Measurements from ENCODE around the gene STARD13. TPM values are rescaled to one million over a fixed set of nuclear protein-coding genes. Genes with fewer than 3 reads are reported as not detected.

Gene STARD13
- total RNA-seq, 6 experiments from 2014 or later, result 7.0 to 16.1 (median 9.8) TPM

GRCh38 chr13:33230178-33230881, 55.2 kb downstream of the STARD13 start:
- no peak for ATAC-seq
- H3K9me3 ChIP-seq, result no peaks in the 10 kb centered on the region

GRCh38 chr13:33229446-33230177, 55.9 kb downstream of the STARD13 start:
- ATAC-seq (no peak), DNase-seq (no peak)
- Histone ChIP-seq H3K27me3 (no peaks in the 10 kb centered on the region), H3K27ac (peak overlapping the region in 2 of 3 donors; percentile 5 to 12), H3K4me1 (peaks cover 0 to 26% (median 5%) of the 10 kb centered on the region in 4 donors), H3K4me3 (no peak overlapping the region), H3K36me3 (no peaks in the 10 kb centered on the region), H3K9me3 (no peaks in the 10 kb centered on the region)
- 73% methylated on average over 9 of the region's 10 CpGs for WGBS (ENCODE audit: insufficient coverage, low coverage, low lambda C conversion rate, missing lambda C conversion rate)
- intact Hi-C loops (cut with DNase I), result no loop called here
- TF ChIP-seq, protein P1, sequence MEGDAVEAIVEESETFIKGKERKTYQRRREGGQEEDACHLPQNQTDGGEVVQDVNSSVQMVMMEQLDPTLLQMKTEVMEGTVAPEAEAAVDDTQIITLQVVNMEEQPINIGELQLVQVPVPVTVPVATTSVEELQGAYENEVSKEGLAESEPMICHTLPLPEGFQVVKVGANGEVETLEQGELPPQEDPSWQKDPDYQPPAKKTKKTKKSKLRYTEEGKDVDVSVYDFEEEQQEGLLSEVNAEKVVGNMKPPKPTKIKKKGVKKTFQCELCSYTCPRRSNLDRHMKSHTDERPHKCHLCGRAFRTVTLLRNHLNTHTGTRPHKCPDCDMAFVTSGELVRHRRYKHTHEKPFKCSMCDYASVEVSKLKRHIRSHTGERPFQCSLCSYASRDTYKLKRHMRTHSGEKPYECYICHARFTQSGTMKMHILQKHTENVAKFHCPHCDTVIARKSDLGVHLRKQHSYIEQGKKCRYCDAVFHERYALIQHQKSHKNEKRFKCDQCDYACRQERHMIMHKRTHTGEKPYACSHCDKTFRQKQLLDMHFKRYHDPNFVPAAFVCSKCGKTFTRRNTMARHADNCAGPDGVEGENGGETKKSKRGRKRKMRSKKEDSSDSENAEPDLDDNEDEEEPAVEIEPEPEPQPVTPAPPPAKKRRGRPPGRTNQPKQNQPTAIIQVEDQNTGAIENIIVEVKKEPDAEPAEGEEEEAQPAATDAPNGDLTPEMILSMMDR (IDR thresholded peaks at IDR 0.05), result no peak
- no peak for TF ChIP-seq POLR2A (IDR thresholded peaks at IDR 0.05)

More at GRCh38 chr13:33230178-33230881, 55.2 kb downstream of the STARD13 start:
- TF ChIP-seq, protein P1 (IDR thresholded peaks at IDR 0.05), result no peak
- no peak for TF ChIP-seq POLR2A (IDR thresholded peaks at IDR 0.05)
- H3K27me3 ChIP-seq, result no peaks in the 10 kb centered on the region
- 71% methylated on average over 6 of the region's 6 CpGs for WGBS (ENCODE audit: insufficient coverage, low coverage, low lambda C conversion rate, missing lambda C conversion rate)
- peaks cover under 1 to 33% (median 8%) of the 10 kb centered on the region in 4 donors for H3K4me1 ChIP-seq
- peak overlapping the region in 1 of 3 donors; percentile 12 for H3K27ac ChIP-seq
- intact Hi-C loops (cut with DNase I), result no loop called here
- H3K4me3 ChIP-seq, result no peak overlapping the region
- no peaks in the 10 kb centered on the region for H3K36me3 ChIP-seq
- no peak for DNase-seq

DNA sequence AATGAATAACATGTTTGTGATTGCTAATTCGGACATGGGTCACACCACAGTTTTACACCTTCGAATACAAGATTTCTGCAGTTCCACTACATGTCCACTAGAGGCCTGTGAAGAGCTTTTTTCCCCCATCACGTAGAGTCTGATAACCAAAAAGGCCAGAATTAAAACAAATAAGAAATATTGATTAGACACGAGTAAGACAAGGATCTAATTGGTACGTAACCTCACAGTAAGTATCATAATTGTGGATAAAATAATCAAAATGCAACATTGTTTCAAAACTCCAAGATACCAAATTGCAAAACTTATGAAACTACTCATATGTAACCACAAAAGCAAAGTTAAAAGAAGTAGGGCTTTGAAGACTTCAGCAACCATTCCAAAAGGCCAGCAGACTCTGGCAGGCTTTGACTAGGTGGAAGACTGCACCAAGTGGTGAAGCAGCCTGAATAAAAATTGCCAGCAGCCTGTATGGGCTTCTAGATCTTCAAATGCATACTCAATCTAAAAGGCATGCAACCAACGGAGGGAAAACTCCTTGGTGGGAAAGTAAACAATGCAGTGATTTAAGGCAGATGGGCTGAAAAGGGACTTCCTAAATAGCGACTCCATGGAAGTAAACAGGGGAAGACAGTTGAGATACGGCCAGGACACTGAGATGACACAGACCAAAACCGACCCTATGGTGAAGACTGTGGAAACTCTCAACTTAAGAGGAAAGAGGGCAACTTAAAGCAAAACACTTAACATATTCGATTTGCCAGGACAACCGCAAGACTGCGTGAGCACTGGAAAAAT, 56.7 kb downstream of the STARD13 start:
- intact Hi-C loops (cut with DNase I), result no loop called here
- Histone ChIP-seq H3K36me3 (no peaks in the 10 kb centered on the region), H3K4me1 (peaks cover 0 to 22% (median 3%) of the 10 kb centered on the region in 4 donors), H3K27me3 (no peaks in the 10 kb centered on the region), H3K9me3 (no peaks in the 10 kb centered on the region), H3K4me3 (no peak overlapping the region), H3K27ac (peak overlapping the region; percentile 9 to 13 (median 12))
- WGBS (ENCODE audit: insufficient coverage, low coverage, low lambda C conversion rate, missing lambda C conversion rate), result 39% methylated on average over 12 of the region's 12 CpGs
- no peak for DNase-seq
- TF ChIP-seq POLR2A (IDR thresholded peaks at IDR 0.05), result no peak
- TF ChIP-seq, protein P1 (IDR thresholded peaks at IDR 0.05), result peak; percentile 86 to 98 (median 91)
- ATAC-seq, result peak; percentile 79 to 89 (median 84)

DNA sequence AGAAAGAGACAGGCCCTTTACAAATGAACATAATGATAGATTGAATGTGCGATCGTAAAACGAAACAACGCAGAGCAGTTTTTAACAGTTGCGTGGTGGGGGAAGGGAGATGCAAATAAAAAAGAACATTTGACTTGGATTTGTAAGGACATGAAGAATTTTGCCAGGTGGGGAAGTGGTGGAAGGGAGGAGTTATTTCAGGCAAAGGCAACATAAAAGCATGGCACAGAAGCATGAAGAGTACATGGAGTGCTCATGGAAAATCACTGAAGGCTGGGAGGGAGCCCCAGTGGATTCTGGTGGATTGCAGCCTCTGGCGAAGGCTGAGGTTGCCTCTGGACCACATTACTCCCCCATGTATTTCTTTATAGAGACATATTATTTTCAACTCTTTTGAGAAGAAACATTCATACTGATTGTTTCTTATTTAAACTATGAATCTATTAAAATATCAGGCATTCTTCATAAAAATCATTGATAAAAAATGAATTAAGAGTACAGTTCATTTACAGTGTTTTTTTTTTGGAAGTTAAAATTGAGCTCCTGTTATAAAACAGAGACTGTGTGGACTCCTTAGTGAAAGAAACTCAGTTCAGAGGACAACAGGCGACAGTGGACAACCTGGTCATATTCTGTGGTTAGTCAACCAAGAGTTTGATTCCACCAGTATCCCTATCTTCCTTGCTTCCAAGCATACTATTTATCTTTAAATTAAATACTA, 57.5 kb downstream of the STARD13 start:
- ATAC-seq, result peak; percentile 40 to 89 (median 66)

More for the DNA sequence above, 57.5 kb downstream of the STARD13 start:
- peak overlapping the region in 2 of 3 donors; percentile 12 to 13 for H3K27ac ChIP-seq
- H3K9me3 ChIP-seq, result no peaks in the 10 kb centered on the region
- H3K27me3 ChIP-seq, result no peaks in the 10 kb centered on the region
- TF ChIP-seq POLR2A (IDR thresholded peaks at IDR 0.05), result no peak
- TF ChIP-seq, protein P1 (IDR thresholded peaks at IDR 0.05), result no peak
- peak overlapping the region in 1 of 3 donors; percentile 12 for H3K4me3 ChIP-seq
- intact Hi-C loops (cut with DNase I), result no loop called here
- H3K4me1 ChIP-seq, result peaks cover 0 to 17% (median 3%) of the 10 kb centered on the region in 4 donors
- WGBS (ENCODE audit: insufficient coverage, low coverage, low lambda C conversion rate, missing lambda C conversion rate), result 11% methylated on average over 7 of the region's 7 CpGs
- no peaks in the 10 kb centered on the region for H3K36me3 ChIP-seq
- no peak for DNase-seq

Data from right lobe of liver (tissue), 6 donors.